H1 (cell line): ENCODE data around the gene RBP5. TPM values are rescaled to one million over a fixed set of nuclear protein-coding genes. Genes with fewer than 3 reads are reported as not detected.

ENCODE experiments used
- CTCF ChIA-PET: fragments of 300-600 bp; sonication (Branson Sonifier 250); formaldehyde crosslinking; loops from one replicate; lab custom pipeline; 2021; ENCODE audit not compliant: partially characterized antibody; lab: Charles Lee
- POLR2A ChIA-PET: fragments of 300-600 bp; sonication (Branson Sonifier 250); formaldehyde crosslinking; loops from one replicate; lab custom pipeline; 2021; ENCODE audit warnings: inconsistent platforms; ENCODE audit not compliant: partially characterized antibody; lab: Charles Lee
- DNase-seq, 2 experiments: peaks; one replicate each; pipeline versions ENCODE4 v3.0.0 to v3.0.0-alpha.2; 2010 to 2022; ENCODE audit warnings: low spot score in 2 of 2, low read depth in 1 of 2, mixed read lengths in 1 of 2
- FAIRE-seq: peaks from 2 replicates; lab custom pipeline; 2011; peaks lifted over from hg19 to GRCh38; lab: Jason Lieb, UNC
- H2AFZ ChIP-seq: 2 replicates; pipeline ENCODE4 v1.8.1; 2012; ENCODE audit warnings: low read length, inconsistent platforms
- H2AK5ac ChIP-seq: 2 replicates; pipeline ENCODE4 v1.6.1; 2013; ENCODE audit warnings: low read depth, low read length
- H2BK120ac ChIP-seq: replicated peaks from 2 replicates; pipeline ENCODE3; 2013; ENCODE audit warnings: low read depth, low read length, inconsistent platforms
- H2BK12ac ChIP-seq: 2 replicates; pipeline ENCODE4 v1.6.1; 2013; ENCODE audit warnings: low read depth, low read length
- H2BK15ac ChIP-seq: 2 replicates; pipeline ENCODE4 v1.6.1; 2013; ENCODE audit warnings: low read length
- H2BK20ac ChIP-seq: 2 replicates; pipeline ENCODE4 v1.6.1; 2013; ENCODE audit warnings: low read length
- H2BK5ac ChIP-seq: 2 replicates; pipeline ENCODE4 v1.6.1; 2013; ENCODE audit warnings: low read depth, low read length
- H3K14ac ChIP-seq: 2 replicates; pipeline ENCODE4 v1.6.1; 2013; ENCODE audit warnings: inconsistent platforms; ENCODE audit not compliant: insufficient read length
- H3K18ac ChIP-seq: 2 replicates; pipeline ENCODE4 v1.6.1; 2013; ENCODE audit warnings: low read length; ENCODE audit errors: extremely low read depth
- H3K23ac ChIP-seq: 2 replicates; pipeline ENCODE4 v1.6.1; 2013; ENCODE audit warnings: inconsistent platforms; ENCODE audit not compliant: insufficient read length
- H3K23me2 ChIP-seq: 2 replicates; pipeline ENCODE4 v1.6.1; 2013; ENCODE audit warnings: low read depth, low read length
- H3K27ac ChIP-seq: 2 replicates; pipeline ENCODE4 v1.6.1; 2011; ENCODE audit warnings: low read depth, low read length, inconsistent platforms
- H3K27me3 ChIP-seq, 4 experiments: replicated peaks in 1 of 4; 1 replicate in 1 of 4; 2 replicates in 3 of 4; pipeline versions ENCODE4 v1.6.1 to v1.8.1; 2011 to 2013; ENCODE audit warnings: low read length in 3 of 4, mild to moderate bottlenecking in 3 of 4, inconsistent platforms in 2 of 4, mixed read lengths in 2 of 4, moderate library complexity in 1 of 4; ENCODE audit not compliant: control insufficient read depth in 3 of 4, insufficient read depth in 3 of 4; ENCODE audit errors: extremely low read depth in 1 of 4
- H3K36me3 ChIP-seq, 4 experiments: 2 replicates each; pipeline versions ENCODE4 v1.6.1 to v1.8.1; 2011 to 2013; ENCODE audit warnings: mild to moderate bottlenecking in 4 of 4, low read length in 3 of 4, moderate library complexity in 2 of 4, control low read depth in 1 of 4, inconsistent platforms in 1 of 4; ENCODE audit not compliant: insufficient read depth in 4 of 4, control insufficient read depth in 2 of 4
- H3K4ac ChIP-seq: replicated peaks from 2 replicates; pipeline ENCODE3; 2013; ENCODE audit warnings: low read length, low read depth, mixed read lengths, inconsistent platforms; ENCODE audit not compliant: insufficient read length
- H3K4me1 ChIP-seq, 4 experiments: replicated peaks in 1 of 4; 1 replicate in 1 of 4; 2 replicates in 3 of 4; pipeline versions ENCODE4 v1.6.1 to v1.8.1; 2011 to 2013; ENCODE audit warnings: low read length in 3 of 4, inconsistent platforms in 2 of 4, mixed read lengths in 1 of 4; ENCODE audit not compliant: insufficient read depth in 4 of 4, control insufficient read depth in 3 of 4
- H3K4me2 ChIP-seq, 2 experiments: 2 replicates each; pipeline versions ENCODE4 v1.6.1 to v1.8.1; 2011 to 2013; ENCODE audit warnings: low read depth in 2 of 2, low read length in 2 of 2, control low read depth in 1 of 2, inconsistent platforms in 1 of 2, mild to moderate bottlenecking in 1 of 2; ENCODE audit not compliant: insufficient read depth in 1 of 2
- H3K4me3 ChIP-seq, 4 experiments: fragments of 200-600, 300-600 bp in 1 of 4; sonication (generic), shearing (Covaris generic), sonication (Bioruptor Twin) in 1 of 4; 2 replicates each; pipeline versions ENCODE4 v1.5.1 to v1.8.1; 2011 to 2016; ENCODE audit warnings: low read length in 4 of 4, low read depth in 3 of 4, control low read depth in 2 of 4, inconsistent platforms in 2 of 4, mild to moderate bottlenecking in 2 of 4, mixed read lengths in 1 of 4, moderate library complexity in 1 of 4; ENCODE audit not compliant: insufficient read depth in 2 of 4; ENCODE audit errors: extremely low read depth in 1 of 4
- H3K56ac ChIP-seq: replicated peaks from 2 replicates; pipeline ENCODE3; 2013; ENCODE audit warnings: low read depth, mild to moderate bottlenecking, mixed read lengths, low read length, inconsistent platforms; ENCODE audit not compliant: insufficient read length
- H3K79me1 ChIP-seq: 2 replicates; pipeline ENCODE4 v1.6.1; 2013; ENCODE audit warnings: low read depth, low read length, control low read depth
- H3K79me2 ChIP-seq, 2 experiments: 2 replicates each; pipeline versions ENCODE4 v1.6.1 to v1.8.1; 2012 to 2013; ENCODE audit warnings: low read length in 2 of 2, mild to moderate bottlenecking in 2 of 2, inconsistent platforms in 1 of 2; ENCODE audit not compliant: insufficient read depth in 2 of 2, control insufficient read depth in 1 of 2
- H3K9ac ChIP-seq, 4 experiments: replicated peaks in 1 of 4; 1 replicate in 1 of 4; 2 replicates in 3 of 4; pipeline versions ENCODE4 v1.6.1 to v1.8.1; 2011 to 2013; ENCODE audit warnings: low read depth in 3 of 4, low read length in 3 of 4, control low read depth in 2 of 4, mild to moderate bottlenecking in 2 of 4, moderate library complexity in 2 of 4, inconsistent platforms in 1 of 4; ENCODE audit errors: extremely low read depth in 1 of 4
- H3K9me3 ChIP-seq, 2 experiments: 2 replicates each; pipeline versions ENCODE4 v1.6.1 to v1.8.1; 2012 to 2013; ENCODE audit warnings: mild to moderate bottlenecking in 2 of 2, moderate library complexity in 2 of 2, control low read depth in 1 of 2, inconsistent platforms in 1 of 2, low read depth in 1 of 2, low read length in 1 of 2, mixed read lengths in 1 of 2; ENCODE audit not compliant: insufficient read depth in 2 of 2
- H4K20me1 ChIP-seq, 2 experiments: replicated peaks in 1 of 2; 2 replicates each; pipeline versions ENCODE3 to v1.8.1; 2011 to 2013; ENCODE audit warnings: inconsistent platforms in 2 of 2, low read length in 2 of 2, mild to moderate bottlenecking in 1 of 2; ENCODE audit not compliant: insufficient read depth in 2 of 2, control insufficient read depth in 1 of 2
- H4K5ac ChIP-seq: 2 replicates; pipeline ENCODE4 v1.6.1; 2013; ENCODE audit warnings: low read length, low read depth, mixed read lengths, inconsistent platforms; ENCODE audit not compliant: insufficient read length
- H4K8ac ChIP-seq: 2 replicates; pipeline ENCODE4 v1.8.0; 2013; ENCODE audit warnings: mild to moderate bottlenecking, moderate library complexity, low read length, inconsistent platforms; ENCODE audit not compliant: insufficient read depth; ENCODE audit errors: extremely low read depth
- H4K91ac ChIP-seq: replicated peaks from 2 replicates; pipeline ENCODE3; 2013; ENCODE audit warnings: low read length, mixed read lengths, inconsistent platforms; ENCODE audit not compliant: insufficient read length
- WGBS, 2 experiments: shearing (Covaris generic) in 1 of 2; methylation state at CpG; one replicate each; pipeline versions ENCODE4 v1.1.6 to v1.1.7; 2013 to 2015; ENCODE audit warnings: low lambda C conversion rate in 2 of 2, mixed read lengths in 2 of 2, inconsistent platforms in 1 of 2, low coverage in 1 of 2, missing lambda C conversion rate in 1 of 2; ENCODE audit not compliant: insufficient replicate concordance in 2 of 2, insufficient coverage in 1 of 2, insufficient read length in 1 of 2; ENCODE audit errors: extremely low coverage in 1 of 2, missing lambda C conversion rate in 1 of 2; 5-methylcytosine and 5-hydroxymethylcytosine counted together
- polyA plus RNA-seq, 7 experiments: library from polyadenylated mRNA; depleted of rRNA in 3 of 7; stranded (reverse) in 5 of 7; unstranded in 2 of 7; fragments of >200 nt in 5 of 7; fragments of 200-250 nt in 2 of 7; gene quantifications; 1 replicate in 5 of 7; 2 replicates in 1 of 7; 4 replicates in 1 of 7; pipeline versions ENCODE4 v1.2.1 to v1.2.3, GENCODE V29; 2011 to 2013; ENCODE audit warnings: missing spikeins in 2 of 7, mixed read lengths in 2 of 7
- total RNA-seq: library from RNA; stranded (reverse); fragmentation: NEBNext Ultra II Directional; extraction: Animal tissue kit (Norgen Biotek cat#: 25700); gene quantifications from 2 replicates; pipeline ENCODE4 v1.2.1, GENCODE V29; 2021

Gene RBP5
- total and polyA plus RNA-seq, 2 of the 8 experiments (the other 6 are each of a cell fraction or from before 2014, with no cell fraction given): 1.2 to 1.9 TPM

- Histone ChIP-seq H2BK15ac (no peak overlapping the region), H3K4me2 (no peak overlapping the region), H2AFZ (no peak overlapping the region), H4K20me1 (no peaks in the 10 kb centered on the region), H4K8ac (no peak overlapping the region; the same call in 1 of the 2 replicates), H3K79me1 (no peaks in the 10 kb centered on the region), H3K36me3 (no peaks in the 10 kb centered on the region), H2BK20ac (no peak overlapping the region), H3K9me3 (no peaks in the 10 kb centered on the region), H2BK5ac (no peak overlapping the region; the same call in 1 of the 2 replicates), H3K56ac (no peak overlapping the region), H3K4ac (no peak overlapping the region), H3K23me2 (no peaks in the 10 kb centered on the region), H4K91ac (no peak overlapping the region), H4K5ac (no peak overlapping the region), H3K79me2 (no peaks in the 10 kb centered on the region), H3K27me3 (no peaks in the 10 kb centered on the region), H2BK12ac (no peak overlapping the region), H3K4me1 (no peaks in the 10 kb centered on the region), H3K4me3 (no peak overlapping the region), H3K27ac (no peak overlapping the region), H3K18ac (no peak overlapping the region), H3K23ac (no peak overlapping the region), H2AK5ac (no peak overlapping the region), H3K9ac (no peak overlapping the region), H3K14ac (no peak overlapping the region), H2BK120ac (no peak overlapping the region)
- WGBS, 2 experiments: 65% methylated on average over 4 of the region's 5 CpGs; no CpG with 5 or more reads in 1 of the 2 experiments
- no peak for FAIRE-seq
- no peak for DNase-seq
- POLR2A ChIA-PET: interaction anchor here (1.1 kb wide), 1 partner anchor 177 kb away, joined by 3 read pairs; the partner anchor contains the start of genes C12orf57 and RNU7-1
- CTCF ChIA-PET: interaction anchor here (2.5 to 9.5 kb wide), 3 partner anchors 10 to 21 kb away, joined by 8 to 67 read pairs (median 21); partner anchors contain the start of gene C1RL
Measured at GRCh38 chr12:7121324-7121723, 7.4 kb downstream of the RBP5 start.
